MM.1S (cell line): ENCODE data around the gene HECTD3.

Experiments used
- CTCF ChIP-seq: fragments of 300-600 bp; sonication (generic); IDR thresholded peaks from 2 replicates; pipeline ENCODE4 v1.5.1; 2016; ENCODE audit warnings: antibody characterized with exemption, low read length, mixed read lengths
- EZH2phosphoT487 ChIP-seq: fragments of 300-600 bp; sonication (generic); IDR thresholded peaks from 2 replicates; pipeline ENCODE4 v1.6.1; 2018; ENCODE audit warnings: antibody characterized with exemption, low read length

- no peak for TF ChIP-seq CTCF
- no peak for TF ChIP-seq EZH2phosphoT487
These were observed 33.8 kb upstream of the HECTD3 start for GRCh38 chr1:45044916-45045315.
